ENCODE data around the gene ZNF550. TPM values are rescaled to one million over a fixed set of nuclear protein-coding genes. Genes with fewer than 3 reads are reported as not detected.

ZNF550 gene
- total and polyA plus RNA-seq, 9 donors, result 6.7 to 17.1 (median 10.8) TPM

GRCh38 chr19:57587529-57587928 is 27.9 kb upstream of the ZNF550 start:
- DNase-seq, result no peak
- intact Hi-C loops (cut with DNase I), result no loop called here
- peaks cover 8% of the 10 kb centered on the region for H3K4me1 ChIP-seq (ENCODE audit: insufficient read depth)
- WGBS, 3 donors, result 94 to 100% (median 96%) methylated on average over 1 of the region's 1 CpG
- H3K27me3 ChIP-seq, result no peaks in the 10 kb centered on the region
- TF ChIP-seq CTCF (IDR thresholded peaks at IDR 0.05) (no peak), POLR2A (IDR thresholded peaks at IDR 0.05) (no peak), EP300 (IDR thresholded peaks at IDR 0.05) (no peak)
- H3K36me3 ChIP-seq, result no peaks in the 10 kb centered on the region
- peaks cover 3 to 70% of the 10 kb centered on the region in 2 donors for H3K9me3 ChIP-seq
- no peak overlapping the region for H3K27ac ChIP-seq
- no peak overlapping the region for H3K4me3 ChIP-seq

- peak within 1 kb of the TSS; percentile 48 for H3K4me3 ChIP-seq
- peaks cover 3 to 35% of the 10 kb centered on the region in 2 donors for H3K9me3 ChIP-seq
- intact Hi-C loops (cut with DNase I), result no loop called here
- H3K27me3 ChIP-seq, result no peaks in the 10 kb centered on the region
- TF ChIP-seq CTCF (IDR thresholded peaks at IDR 0.05) (no peak), POLR2A (IDR thresholded peaks at IDR 0.05) (peak; percentile 18), EP300 (IDR thresholded peaks at IDR 0.05) (no peak)
- H3K27ac ChIP-seq, result peak within 1 kb of the TSS in 1 of 2 donors; percentile 18
- 1 to 4% (median 1%) methylated on average over 59 to 76 of the region's 76 CpGs for WGBS, 3 donors
- H3K4me1 ChIP-seq (ENCODE audit: insufficient read depth), result peaks cover 8% of the 10 kb centered on the region
- DNase-seq, result peak; percentile 86 to 90 (median 88)
- H3K36me3 ChIP-seq, result no peaks in the 10 kb centered on the region
Observed at GRCh38 chr19:57583521-57584416, 24.1 kb upstream of the ZNF550 start, which contains the start of gene ZIK1. TSS of gene ZIK1 (plus strand) at chr19:57584145. CDS start at chr19:57584357, 212 bp downstream.

GRCh38 chr19:57583104-57583520 is 23.4 kb upstream of the ZNF550 start:
- H3K4me3 ChIP-seq, result peak overlapping the region; percentile 48
- no peaks in the 10 kb centered on the region for H3K27me3 ChIP-seq
- intact Hi-C loops (cut with DNase I), result no loop called here
- no peaks in the 10 kb centered on the region for H3K36me3 ChIP-seq
- TF ChIP-seq CTCF (IDR thresholded peaks at IDR 0.05) (no peak), EP300 (IDR thresholded peaks at IDR 0.05) (no peak), POLR2A (IDR thresholded peaks at IDR 0.05) (no peak)
- H3K27ac ChIP-seq, result peak overlapping the region in 1 of 2 donors; percentile 18
- peaks cover 0 to 28% of the 10 kb centered on the region in 2 donors for H3K9me3 ChIP-seq
- peaks cover 10% of the 10 kb centered on the region for H3K4me1 ChIP-seq (ENCODE audit: insufficient read depth)
- DNase-seq, result peak in 1 of 5 donors; percentile 18
- 27 to 37% (median 32%) methylated on average over 19 to 21 of the region's 21 CpGs for WGBS, 3 donors

- intact Hi-C loops (cut with DNase I), result no loop called here
- DNase-seq, result peak; percentile 93 to 96 (median 95)
- Histone ChIP-seq H3K9me3 (peaks cover 10 to 34% of the 10 kb centered on the region in 2 donors), H3K27me3 (no peaks in the 10 kb centered on the region), H3K27ac (peak within 1 kb of the TSS in 1 of 2 donors; percentile 35), H3K36me3 (peaks cover 9% of the 10 kb centered on the region), H3K4me3 (peak within 1 kb of the TSS; percentile 98), H3K4me1 (ENCODE audit: insufficient read depth) (peaks cover 9% of the 10 kb centered on the region)
- TF ChIP-seq POLR2A (IDR thresholded peaks at IDR 0.05) (peak; percentile 36), CTCF (IDR thresholded peaks at IDR 0.05) (no peak)
- 0 to 1% (median 1%) methylated on average over 53 to 62 of the region's 62 CpGs for WGBS, 3 donors
Observed at GRCh38 chr19:57578487-57579205, 19.0 kb upstream of the ZNF550 start, which contains the start of gene ZNF416. TSS of gene ZNF416 (minus strand) at chr19:57578911. CDS start at chr19:57578704, 207 bp downstream.

Data from ovary (tissue), 9 donors.